NT2/D1 (cell line): Measurements from ENCODE around the gene GADL1.

Source experiments
- SUZ12 ChIP-seq: IDR thresholded peaks from 2 replicates; pipeline ENCODE4 v1.6.1; 2011; ENCODE audit not compliant: insufficient read length, insufficient read depth; ENCODE audit errors: extremely low read depth
- YY1 ChIP-seq: IDR thresholded peaks from 2 replicates; pipeline ENCODE4 v1.6.1; 2011; ENCODE audit not compliant: insufficient read length, insufficient read depth
- ZNF274 ChIP-seq: IDR thresholded peaks from 2 replicates; pipeline ENCODE4 v1.6.1; 2011; ENCODE audit warnings: mild to moderate bottlenecking, low read depth, low read length

DNA sequence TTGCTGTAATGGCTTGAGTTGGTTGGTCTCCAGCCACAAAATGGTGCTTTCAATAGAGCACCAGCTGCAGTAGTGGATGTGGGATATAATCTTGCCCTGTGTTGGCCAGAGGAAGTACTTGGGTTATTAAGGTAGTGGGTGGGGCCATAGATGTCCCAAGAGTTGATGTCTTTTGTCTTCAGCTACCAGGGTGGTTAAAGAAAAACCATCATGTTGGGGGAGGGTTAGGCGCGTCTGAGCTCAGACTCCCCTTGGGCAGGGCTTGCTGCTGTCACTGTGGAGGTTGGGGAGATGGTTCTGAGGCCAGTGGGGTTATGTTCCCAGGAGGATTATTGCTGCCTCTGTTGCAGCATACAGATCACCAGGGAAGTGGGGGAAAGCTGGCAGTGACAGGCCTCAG is 46.9 kb upstream of the GADL1 start:
- TF ChIP-seq ZNF274 (no peak), SUZ12 (no peak), YY1 (no peak)
